Iris pigment epithelial cell (primary cell): ENCODE results near the gene KMT2D.

Experiments
- DNase-seq: peaks from one replicate; pipeline ENCODE4 v3.0.0-alpha.2; 2011; ENCODE audit warnings: low read depth

Gene KMT2D

GRCh38 chr12:49018261-49019119, 42.1 kb downstream of the KMT2D start, which contains the start of gene PRKAG1:
TSS of gene PRKAG1 (minus strand) at chr12:49018776. CDS start at chr12:49018740, 36 bp downstream.
- DNase-seq = peak; percentile 98

- DNase-seq = peak; percentile 47
These were observed 42.7 kb downstream of the KMT2D start for GRCh38 chr12:49017891-49018260.

GRCh38 chr12:49015196-49015595, 45.4 kb downstream of the KMT2D start:
- no peak for DNase-seq

- DNase-seq = peak; percentile 23
These were observed 46.0 kb downstream of the KMT2D start for GRCh38 chr12:49014547-49014946.

GRCh38 chr12:49013428-49013827, 47.2 kb downstream of the KMT2D start:
- DNase-seq = no peak

- no peak for DNase-seq
These were observed 47.9 kb downstream of the KMT2D start for GRCh38 chr12:49012739-49013138.
